ENCODE measurements around the gene CRKL. TPM values are rescaled to one million over a fixed set of nuclear protein-coding genes. Genes with fewer than 3 reads are reported as not detected.

Gene CRKL
- polyA plus RNA-seq, 2 of the 4 experiments (the other 2 are of a cell fraction), result 21.4 to 22.8 TPM

GRCh38 chr22:20967697-20968211 lies 50.5 kb downstream of the CRKL start:
- no peaks in the 10 kb centered on the region for H3K9me3 ChIP-seq
- DNase-seq (ENCODE audit: low read depth in 1 of 2, low spot score in 1 of 2) (no peak), ATAC-seq (no peak), FAIRE-seq (no peak)
- H3K4me3 ChIP-seq, result no peak overlapping the region
- TF ChIP-seq HES2 (IDR thresholded peaks at IDR 0.05) (no peak), RARB (CRISPR knock-in tag; IDR thresholded peaks at IDR 0.05) (no peak), FOXS1 (CRISPR knock-in tag; IDR thresholded peaks at IDR 0.05) (no peak), BCL3 (IDR thresholded peaks at IDR 0.05) (no peak), HOXB13 (CRISPR knock-in tag; IDR thresholded peaks at IDR 0.05; ENCODE audit: low read depth) (no peak), POLR2AphosphoS2 (conservative IDR thresholded peaks at IDR 0.05; ENCODE audit: low read length) (no peak), TFCP2L1 (CRISPR knock-in tag; IDR thresholded peaks at IDR 0.05) (no peak), HDAC2 (IDR thresholded peaks at IDR 0.05) (no peak), NFE2L2 (conservative IDR thresholded peaks at IDR 0.05; ENCODE audit: low read length) (no peak), MAFK (IDR thresholded peaks at IDR 0.05; ENCODE audit: partially characterized antibody) (no peak), CBX2 (IDR thresholded peaks at IDR 0.05; ENCODE audit: borderline replicate concordance, low read depth) (no peak), CEBPB (IDR thresholded peaks at IDR 0.05) (no peak), HOXB5 (CRISPR knock-in tag; IDR thresholded peaks at IDR 0.05) (no peak), MAX (IDR thresholded peaks at IDR 0.05) (no peak), TP53 (CRISPR knock-in tag; IDR thresholded peaks at IDR 0.05) (no peak), CBX8 (IDR thresholded peaks at IDR 0.05) (no peak), BHLHE40 (IDR thresholded peaks at IDR 0.05; ENCODE audit: low read depth, low read length) (no peak), REST (IDR thresholded peaks at IDR 0.05) (no peak), PHF8 (IDR thresholded peaks at IDR 0.05; ENCODE audit: borderline replicate concordance, low read depth) (no peak), HEYL (CRISPR knock-in tag; IDR thresholded peaks at IDR 0.05) (no peak)
- no peak overlapping the region for H3K27ac ChIP-seq
- 83% methylated on average over 8 of the region's 19 CpGs for WGBS (ENCODE audit: missing lambda C conversion rate)
- H3K4me1 ChIP-seq, result no peaks in the 10 kb centered on the region
- H3K4me2 ChIP-seq, result no peak overlapping the region
- ChIA-PET CTCF (interaction anchor here (0.5 to 1.8 kb wide), 3 partner anchors 9 to 48 kb away, joined by 3 to 6 read pairs (median 3); partner anchors contain the start of gene LZTR1), POLR2A (interaction anchor here (1.3 kb wide), 1 partner anchor 14 kb away, joined by 4 read pairs; the partner anchor contains the start of gene LZTR1)

- Histone ChIP-seq H3K4me2 (no peak overlapping the region), H3K4me1 (no peaks in the 10 kb centered on the region), H3K9me3 (no peaks in the 10 kb centered on the region), H3K4me3 (no peak overlapping the region), H3K27ac (no peak overlapping the region)
- DNase-seq (ENCODE audit: low read depth in 1 of 2, low spot score in 1 of 2), result no peak
- TF ChIP-seq NPAS2 (CRISPR knock-in tag; IDR thresholded peaks at IDR 0.05; ENCODE audit: borderline replicate concordance) (no peak), HOXB13 (CRISPR knock-in tag; IDR thresholded peaks at IDR 0.05; ENCODE audit: low read depth) (no peak)
- 92% methylated on average over 4 of the region's 7 CpGs for WGBS (ENCODE audit: missing lambda C conversion rate)
- ATAC-seq, result no peak
- ChIA-PET POLR2A (interaction anchor here (1.3 kb wide), 1 partner anchor 14 kb away, joined by 4 read pairs; the partner anchor contains the start of gene LZTR1), CTCF (interaction anchor here (0.7 to 1.8 kb wide), 3 partner anchors 10 to 83 kb away, joined by 3 to 6 read pairs (median 3); partner anchors contain the start of gene LZTR1)
- FAIRE-seq, result no peak
These were observed 51.2 kb downstream of the CRKL start for GRCh38 chr22:20968281-20968977.

Data from A549 (cell line).